ENCODE measurements around the gene HYAL3.

The HYAL3 gene

GRCh38 chr3:50323614-50324199 is 24.5 kb upstream of the HYAL3 start:
- H3K4me3 ChIP-seq (ENCODE audit: low read depth, low read length), result no peak overlapping the region
- TF ChIP-seq CTCF (IDR thresholded peaks at IDR 0.05; ENCODE audit: control insufficient read depth, extremely low read depth, insufficient read depth), result no peak

GRCh38 chr3:50323092-50323600 is 23.9 kb upstream of the HYAL3 start:
- H3K4me3 ChIP-seq (ENCODE audit: low read depth, low read length), result no peak overlapping the region
- no peak for TF ChIP-seq CTCF (IDR thresholded peaks at IDR 0.05; ENCODE audit: control insufficient read depth, extremely low read depth, insufficient read depth)
- DNase-seq (ENCODE audit: low read depth), result no peak

More at GRCh38 chr3:50323614-50324199, 24.5 kb upstream of the HYAL3 start:
- no peak for DNase-seq (ENCODE audit: low read depth)

GRCh38 chr3:50322386-50323091 is 23.3 kb upstream of the HYAL3 start, which contains the start of gene HYAL2:
Gene HYAL2, minus strand, starts transcription at chr3:50322745. Its CDS starts 2,256 bp downstream, at chr3:50320489.
- DNase-seq (ENCODE audit: low read depth), result no peak
- TF ChIP-seq CTCF (IDR thresholded peaks at IDR 0.05; ENCODE audit: control insufficient read depth, extremely low read depth, insufficient read depth), result no peak
- peak within 1 kb of the TSS; percentile 95 for H3K4me3 ChIP-seq (ENCODE audit: low read depth, low read length)

DNA sequence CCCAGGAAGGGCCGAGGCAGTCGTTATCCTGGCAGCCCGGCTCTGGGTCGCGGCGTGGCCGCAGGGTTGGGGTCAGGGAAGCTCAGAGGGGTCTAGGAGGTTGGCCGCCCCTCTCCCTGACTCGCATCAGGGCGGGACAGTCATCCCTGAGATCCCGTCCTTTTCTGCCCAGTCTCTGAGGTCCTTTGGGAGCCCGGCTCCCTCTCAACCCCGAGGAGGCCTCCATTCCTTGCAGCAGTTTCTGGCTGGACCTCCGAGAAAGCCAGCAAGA is 22.8 kb upstream of the HYAL3 start:
- no peak for DNase-seq (ENCODE audit: low read depth)
- H3K4me3 ChIP-seq (ENCODE audit: low read depth, low read length), result peak overlapping the region; percentile 95
- TF ChIP-seq CTCF (IDR thresholded peaks at IDR 0.05; ENCODE audit: control insufficient read depth, extremely low read depth, insufficient read depth), result no peak

- DNase-seq (ENCODE audit: low read depth), result no peak
- H3K4me3 ChIP-seq (ENCODE audit: low read depth, low read length), result peak overlapping the region; percentile 95
- peak; percentile 59 for TF ChIP-seq CTCF (IDR thresholded peaks at IDR 0.05; ENCODE audit: control insufficient read depth, extremely low read depth, insufficient read depth)
These were observed 22.3 kb upstream of the HYAL3 start for GRCh38 chr3:50321336-50322114.

DNA sequence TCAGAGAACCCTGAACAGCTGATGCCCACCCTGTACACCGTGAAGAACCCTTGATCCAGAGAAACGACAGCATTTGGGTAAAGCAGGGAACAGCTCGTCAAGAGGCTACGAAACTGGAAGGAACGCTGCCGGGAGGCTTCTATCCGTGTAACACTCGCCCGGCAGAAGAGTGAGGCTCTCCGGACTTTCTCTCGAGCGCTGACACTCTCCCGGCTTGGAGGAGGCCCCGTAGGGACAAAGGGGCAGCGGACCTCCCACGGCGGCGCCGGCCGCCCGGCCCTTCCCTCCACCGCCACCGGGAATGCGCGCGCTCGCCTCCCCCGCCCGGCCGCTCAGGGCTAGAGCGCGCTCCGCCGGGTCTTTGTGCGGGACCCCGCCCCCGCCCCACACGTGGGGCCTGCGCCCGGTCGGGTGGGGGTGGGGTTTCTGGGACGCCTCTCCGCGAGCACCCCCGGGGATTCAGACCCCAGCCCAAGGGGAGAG is 21.7 kb upstream of the HYAL3 start:
- DNase-seq (ENCODE audit: low read depth), result no peak
- peak overlapping the region; percentile 95 for H3K4me3 ChIP-seq (ENCODE audit: low read depth, low read length)
- no peak for TF ChIP-seq CTCF (IDR thresholded peaks at IDR 0.05; ENCODE audit: control insufficient read depth, extremely low read depth, insufficient read depth)

All from LNCaP clone FGC (cell line).